ENCODE measurements around the gene CPEB4.

CPEB4 gene

DNA sequence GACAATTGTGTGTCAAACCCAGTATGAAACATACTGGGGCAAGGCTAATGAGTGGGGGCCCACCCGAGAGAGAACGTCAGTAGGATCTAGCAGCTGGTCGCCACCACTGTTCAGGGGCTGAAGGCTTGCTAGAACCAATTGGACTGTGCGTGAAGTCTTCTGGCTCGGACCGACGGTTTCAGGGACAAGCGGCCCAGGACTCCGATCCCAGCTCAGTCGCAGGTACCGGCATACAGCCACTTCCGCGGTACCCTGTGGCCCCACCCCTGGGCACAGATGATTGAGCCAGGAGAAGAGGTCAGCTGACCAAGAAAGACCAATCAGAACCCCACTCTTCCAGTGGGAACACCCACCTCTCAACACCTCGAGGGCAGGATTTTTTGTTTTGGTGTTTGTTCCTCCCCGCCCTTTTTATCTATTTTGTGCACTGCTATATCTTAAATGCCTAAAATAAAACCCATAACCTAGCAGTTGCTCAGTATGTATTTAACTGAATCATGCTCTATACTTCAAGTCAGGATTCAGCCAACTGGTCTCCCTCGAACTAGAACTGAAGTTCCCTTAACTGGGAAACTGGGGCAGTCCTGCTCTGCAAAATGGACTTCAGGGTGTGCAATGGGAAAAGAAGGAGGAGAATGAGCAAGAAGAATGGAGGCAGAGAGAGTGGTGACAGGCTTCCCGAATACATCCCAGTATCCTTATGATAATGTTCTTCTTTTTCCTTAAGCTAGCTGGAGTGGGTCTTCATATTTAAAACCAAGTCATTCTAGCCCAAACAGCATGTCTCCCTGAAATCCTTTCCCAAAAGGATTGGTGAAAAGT lies 21.1 kb upstream of the CPEB4 start:
- TF ChIP-seq ZNF565 (CRISPR knock-in tag; conservative IDR thresholded peaks at IDR 0.05; ENCODE audit: low read depth) (no peak), ZNF8 (CRISPR knock-in tag; IDR thresholded peaks at IDR 0.05) (no peak), OSR1 (CRISPR knock-in tag; IDR thresholded peaks at IDR 0.05) (no peak), SNAI2 (CRISPR knock-in tag; IDR thresholded peaks at IDR 0.05) (no peak), BACH2 (CRISPR knock-in tag; IDR thresholded peaks at IDR 0.05; ENCODE audit: borderline replicate concordance) (no peak), ARNTL (CRISPR knock-in tag; IDR thresholded peaks at IDR 0.05; ENCODE audit: borderline replicate concordance, low read depth) (no peak), ISL1 (CRISPR knock-in tag; IDR thresholded peaks at IDR 0.05) (no peak), ZFP30 (CRISPR knock-in tag; IDR thresholded peaks at IDR 0.05) (no peak), CSDC2 (CRISPR knock-in tag; IDR thresholded peaks at IDR 0.05) (no peak), ZFP3 (CRISPR knock-in tag; IDR thresholded peaks at IDR 0.05) (no peak)
- TF ChIP-seq, protein P1, sequence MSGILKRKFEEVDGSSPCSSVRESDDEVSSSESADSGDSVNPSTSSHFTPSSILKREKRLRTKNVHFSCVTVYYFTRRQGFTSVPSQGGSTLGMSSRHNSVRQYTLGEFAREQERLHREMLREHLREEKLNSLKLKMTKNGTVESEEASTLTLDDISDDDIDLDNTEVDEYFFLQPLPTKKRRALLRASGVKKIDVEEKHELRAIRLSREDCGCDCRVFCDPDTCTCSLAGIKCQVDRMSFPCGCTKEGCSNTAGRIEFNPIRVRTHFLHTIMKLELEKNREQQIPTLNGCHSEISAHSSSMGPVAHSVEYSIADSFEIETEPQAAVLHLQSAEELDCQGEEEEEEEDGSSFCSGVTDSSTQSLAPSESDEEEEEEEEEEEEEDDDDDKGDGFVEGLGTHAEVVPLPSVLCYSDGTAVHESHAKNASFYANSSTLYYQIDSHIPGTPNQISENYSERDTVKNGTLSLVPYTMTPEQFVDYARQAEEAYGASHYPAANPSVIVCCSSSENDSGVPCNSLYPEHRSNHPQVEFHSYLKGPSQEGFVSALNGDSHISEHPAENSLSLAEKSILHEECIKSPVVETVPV (CRISPR knock-in tag; IDR thresholded peaks at IDR 0.05) = no peak
- TF ChIP-seq, protein P2, sequence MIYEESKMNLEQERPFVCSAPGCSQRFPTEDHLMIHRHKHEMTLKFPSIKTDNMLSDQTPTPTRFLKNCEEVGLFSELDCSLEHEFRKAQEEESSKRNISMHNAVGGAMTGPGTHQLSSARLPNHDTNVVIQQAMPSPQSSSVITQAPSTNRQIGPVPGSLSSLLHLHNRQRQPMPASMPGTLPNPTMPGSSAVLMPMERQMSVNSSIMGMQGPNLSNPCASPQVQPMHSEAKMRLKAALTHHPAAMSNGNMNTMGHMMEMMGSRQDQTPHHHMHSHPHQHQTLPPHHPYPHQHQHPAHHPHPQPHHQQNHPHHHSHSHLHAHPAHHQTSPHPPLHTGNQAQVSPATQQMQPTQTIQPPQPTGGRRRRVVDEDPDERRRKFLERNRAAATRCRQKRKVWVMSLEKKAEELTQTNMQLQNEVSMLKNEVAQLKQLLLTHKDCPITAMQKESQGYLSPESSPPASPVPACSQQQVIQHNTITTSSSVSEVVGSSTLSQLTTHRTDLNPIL (CRISPR knock-in tag; IDR thresholded peaks at IDR 0.05; ENCODE audit: low read depth) = no peak
- TF ChIP-seq, protein P3, sequence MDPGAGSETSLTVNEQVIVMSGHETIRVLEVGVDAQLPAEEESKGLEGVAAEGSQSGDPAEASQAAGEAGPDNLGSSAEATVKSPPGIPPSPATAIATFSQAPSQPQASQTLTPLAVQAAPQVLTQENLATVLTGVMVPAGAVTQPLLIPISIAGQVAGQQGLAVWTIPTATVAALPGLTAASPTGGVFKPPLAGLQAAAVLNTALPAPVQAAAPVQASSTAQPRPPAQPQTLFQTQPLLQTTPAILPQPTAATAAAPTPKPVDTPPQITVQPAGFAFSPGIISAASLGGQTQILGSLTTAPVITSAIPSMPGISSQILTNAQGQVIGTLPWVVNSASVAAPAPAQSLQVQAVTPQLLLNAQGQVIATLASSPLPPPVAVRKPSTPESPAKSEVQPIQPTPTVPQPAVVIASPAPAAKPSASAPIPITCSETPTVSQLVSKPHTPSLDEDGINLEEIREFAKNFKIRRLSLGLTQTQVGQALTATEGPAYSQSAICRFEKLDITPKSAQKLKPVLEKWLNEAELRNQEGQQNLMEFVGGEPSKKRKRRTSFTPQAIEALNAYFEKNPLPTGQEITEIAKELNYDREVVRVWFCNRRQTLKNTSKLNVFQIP (CRISPR knock-in tag; IDR thresholded peaks at IDR 0.05; ENCODE audit: borderline replicate concordance, low read depth) = no peak
- TF ChIP-seq, protein P4, sequence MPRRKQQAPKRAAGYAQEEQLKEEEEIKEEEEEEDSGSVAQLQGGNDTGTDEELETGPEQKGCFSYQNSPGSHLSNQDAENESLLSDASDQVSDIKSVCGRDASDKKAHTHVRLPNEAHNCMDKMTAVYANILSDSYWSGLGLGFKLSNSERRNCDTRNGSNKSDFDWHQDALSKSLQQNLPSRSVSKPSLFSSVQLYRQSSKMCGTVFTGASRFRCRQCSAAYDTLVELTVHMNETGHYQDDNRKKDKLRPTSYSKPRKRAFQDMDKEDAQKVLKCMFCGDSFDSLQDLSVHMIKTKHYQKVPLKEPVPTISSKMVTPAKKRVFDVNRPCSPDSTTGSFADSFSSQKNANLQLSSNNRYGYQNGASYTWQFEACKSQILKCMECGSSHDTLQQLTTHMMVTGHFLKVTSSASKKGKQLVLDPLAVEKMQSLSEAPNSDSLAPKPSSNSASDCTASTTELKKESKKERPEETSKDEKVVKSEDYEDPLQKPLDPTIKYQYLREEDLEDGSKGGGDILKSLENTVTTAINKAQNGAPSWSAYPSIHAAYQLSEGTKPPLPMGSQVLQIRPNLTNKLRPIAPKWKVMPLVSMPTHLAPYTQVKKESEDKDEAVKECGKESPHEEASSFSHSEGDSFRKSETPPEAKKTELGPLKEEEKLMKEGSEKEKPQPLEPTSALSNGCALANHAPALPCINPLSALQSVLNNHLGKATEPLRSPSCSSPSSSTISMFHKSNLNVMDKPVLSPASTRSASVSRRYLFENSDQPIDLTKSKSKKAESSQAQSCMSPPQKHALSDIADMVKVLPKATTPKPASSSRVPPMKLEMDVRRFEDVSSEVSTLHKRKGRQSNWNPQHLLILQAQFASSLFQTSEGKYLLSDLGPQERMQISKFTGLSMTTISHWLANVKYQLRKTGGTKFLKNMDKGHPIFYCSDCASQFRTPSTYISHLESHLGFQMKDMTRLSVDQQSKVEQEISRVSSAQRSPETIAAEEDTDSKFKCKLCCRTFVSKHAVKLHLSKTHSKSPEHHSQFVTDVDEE (CRISPR knock-in tag; IDR thresholded peaks at IDR 0.05) = no peak
- no peak for ATAC-seq

DNA sequence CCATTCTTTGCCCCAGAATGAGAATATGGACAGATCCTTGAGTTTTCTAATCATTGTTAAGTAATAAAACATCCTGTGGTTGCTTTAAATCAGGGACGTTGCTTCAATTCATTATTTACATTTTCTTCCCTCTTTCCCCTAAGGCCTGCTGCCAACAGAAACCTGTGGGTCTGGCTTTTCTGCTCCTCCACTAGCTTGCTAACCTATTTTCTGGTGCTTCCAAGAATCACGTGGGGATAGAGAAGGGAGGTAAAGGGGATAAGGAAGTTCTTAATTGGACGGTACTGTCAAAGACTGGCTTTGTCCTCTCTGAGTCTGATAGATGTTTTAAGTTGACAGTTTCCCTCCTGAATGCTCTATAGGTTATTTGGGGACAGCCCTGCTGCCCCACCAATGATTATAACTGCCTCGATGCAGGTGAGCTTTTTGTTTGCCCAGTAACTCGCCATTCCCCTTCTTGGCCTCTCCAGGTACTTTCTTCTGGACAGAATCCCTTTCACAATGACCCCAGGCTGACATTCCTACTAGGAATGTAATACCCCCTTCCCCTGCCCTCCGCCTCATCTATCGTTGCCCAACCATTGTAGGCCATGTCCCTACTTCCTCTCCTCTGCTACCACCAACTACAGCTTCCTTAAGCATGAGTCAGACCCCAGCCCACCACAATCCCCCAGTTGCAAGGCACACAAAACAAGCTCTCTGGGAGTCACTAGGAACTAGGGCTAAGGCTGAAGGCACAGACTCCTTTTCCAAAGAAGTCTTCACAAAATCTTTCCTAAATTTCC lies 19.9 kb upstream of the CPEB4 start:
- ATAC-seq = no peak
- TF ChIP-seq, protein P1 (CRISPR knock-in tag; IDR thresholded peaks at IDR 0.05) = no peak

DNA sequence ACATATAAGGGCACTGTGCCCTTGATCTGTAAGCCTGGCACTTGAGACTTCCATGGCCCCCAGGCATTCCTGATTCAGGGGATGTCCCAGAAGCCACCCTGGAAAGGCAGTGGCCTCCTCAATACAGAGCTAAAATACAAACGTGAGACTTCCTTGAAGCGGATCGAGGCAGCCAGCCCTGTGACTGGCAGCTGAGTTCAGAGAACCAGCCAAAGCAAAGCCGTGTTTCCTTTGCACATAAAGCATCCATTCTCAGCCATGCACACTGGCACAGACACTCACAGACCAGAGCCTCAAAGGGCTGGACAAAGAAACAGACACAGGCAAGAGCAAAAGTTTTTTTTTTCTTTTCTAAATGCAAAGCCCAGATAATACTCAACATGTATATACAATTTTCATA lies 18.8 kb upstream of the CPEB4 start:
- ATAC-seq = no peak
- TF ChIP-seq OSR1 (CRISPR knock-in tag; IDR thresholded peaks at IDR 0.05) = no peak
- TF ChIP-seq ZNF70 (CRISPR knock-in tag; IDR thresholded peaks at IDR 0.05) = no peak
- no peak for TF ChIP-seq CSDC2 (CRISPR knock-in tag; IDR thresholded peaks at IDR 0.05)
- TF ChIP-seq, protein P5, sequence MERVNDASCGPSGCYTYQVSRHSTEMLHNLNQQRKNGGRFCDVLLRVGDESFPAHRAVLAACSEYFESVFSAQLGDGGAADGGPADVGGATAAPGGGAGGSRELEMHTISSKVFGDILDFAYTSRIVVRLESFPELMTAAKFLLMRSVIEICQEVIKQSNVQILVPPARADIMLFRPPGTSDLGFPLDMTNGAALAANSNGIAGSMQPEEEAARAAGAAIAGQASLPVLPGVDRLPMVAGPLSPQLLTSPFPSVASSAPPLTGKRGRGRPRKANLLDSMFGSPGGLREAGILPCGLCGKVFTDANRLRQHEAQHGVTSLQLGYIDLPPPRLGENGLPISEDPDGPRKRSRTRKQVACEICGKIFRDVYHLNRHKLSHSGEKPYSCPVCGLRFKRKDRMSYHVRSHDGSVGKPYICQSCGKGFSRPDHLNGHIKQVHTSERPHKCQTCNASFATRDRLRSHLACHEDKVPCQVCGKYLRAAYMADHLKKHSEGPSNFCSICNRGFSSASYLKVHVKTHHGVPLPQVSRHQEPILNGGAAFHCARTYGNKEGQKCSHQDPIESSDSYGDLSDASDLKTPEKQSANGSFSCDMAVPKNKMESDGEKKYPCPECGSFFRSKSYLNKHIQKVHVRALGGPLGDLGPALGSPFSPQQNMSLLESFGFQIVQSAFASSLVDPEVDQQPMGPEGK (CRISPR knock-in tag; IDR thresholded peaks at IDR 0.05; ENCODE audit: borderline replicate concordance) = no peak
- TF ChIP-seq GLIS3 (CRISPR knock-in tag; IDR thresholded peaks at IDR 0.05) = no peak
- TF ChIP-seq RARB (CRISPR knock-in tag; IDR thresholded peaks at IDR 0.05) = no peak
- TF ChIP-seq ZFP30 (CRISPR knock-in tag; IDR thresholded peaks at IDR 0.05) = no peak
- TF ChIP-seq, protein P4 (CRISPR knock-in tag; IDR thresholded peaks at IDR 0.05) = no peak
- no peak for TF ChIP-seq ZNF8 (CRISPR knock-in tag; IDR thresholded peaks at IDR 0.05)
- TF ChIP-seq, protein P3 (CRISPR knock-in tag; IDR thresholded peaks at IDR 0.05; ENCODE audit: borderline replicate concordance, low read depth) = no peak
- no peak for TF ChIP-seq TCF4 (CRISPR knock-in tag; IDR thresholded peaks at IDR 0.05; ENCODE audit: borderline replicate concordance)
- no peak for TF ChIP-seq ESRRG (CRISPR knock-in tag; IDR thresholded peaks at IDR 0.05)

Data from SK-N-SH treated with all-trans-retinoic acid at 6 μM for 48 hours (cell line).